HepG2 (cell line): ENCODE results near the gene CHAF1A. TPM values are rescaled to one million over a fixed set of nuclear protein-coding genes. Genes with fewer than 3 reads are reported as not detected.

Experiments used
- ARID2 ChIP-seq: sonication (generic); formaldehyde crosslinking; IDR thresholded peaks from 2 replicates; pipeline ENCODE4 v1.8.1; 2022; ENCODE audit warnings: mild to moderate bottlenecking, missing genetic modification reagents, borderline replicate concordance
- EEA1 ChIP-seq: sonication (generic); formaldehyde crosslinking; IDR thresholded peaks from 2 replicates; pipeline ENCODE4 v1.5.1; 2020; ENCODE audit warnings: mild to moderate bottlenecking, missing genetic modification reagents, borderline replicate concordance
- GZF1 ChIP-seq: sonication (generic); formaldehyde crosslinking; IDR thresholded peaks from 2 replicates; pipeline ENCODE4 v1.5.1; 2020; ENCODE audit warnings: mild to moderate bottlenecking, missing genetic modification reagents
- HOXA9 ChIP-seq: sonication (generic); formaldehyde crosslinking; IDR thresholded peaks from 2 replicates; pipeline ENCODE4 v1.8.1; 2022; ENCODE audit warnings: missing genetic modification reagents, mild to moderate bottlenecking, moderate library complexity, borderline replicate concordance
- PHF8 ChIP-seq: sonication (generic); formaldehyde crosslinking; IDR thresholded peaks from 2 replicates; pipeline ENCODE4 v1.5.0; 2020; ENCODE audit warnings: missing genetic modification reagents
- REPIN1 ChIP-seq: sonication (generic); formaldehyde crosslinking; IDR thresholded peaks from 2 replicates; pipeline ENCODE4 v1.8.0; 2022; ENCODE audit warnings: missing genetic modification reagents, low read depth, mild to moderate bottlenecking, borderline replicate concordance
- ZNF12 ChIP-seq: sonication (generic); formaldehyde crosslinking; IDR thresholded peaks from 2 replicates; pipeline ENCODE4 v1.5.0; 2020; ENCODE audit warnings: missing genetic modification reagents
- ZNF224 ChIP-seq: sonication (generic); formaldehyde crosslinking; IDR thresholded peaks from 2 replicates; pipeline ENCODE4 v1.5.0; 2020; ENCODE audit warnings: mild to moderate bottlenecking, missing genetic modification reagents
- ZNF282 ChIP-seq: fragments of 450-650 bp; IDR thresholded peaks from 2 replicates; pipeline ENCODE4 v1.6.1; 2018; ENCODE audit not compliant: partially characterized antibody
- ZNF326 ChIP-seq: sonication (generic); formaldehyde crosslinking; IDR thresholded peaks from 2 replicates; pipeline ENCODE4 v1.4.0; 2020; ENCODE audit warnings: missing genetic modification reagents, borderline replicate concordance
- ZNF460 ChIP-seq: sonication (generic); formaldehyde crosslinking; IDR thresholded peaks from 2 replicates; pipeline ENCODE4 v1.5.1; 2020; ENCODE audit warnings: missing genetic modification reagents, mild to moderate bottlenecking, borderline replicate concordance
- ZNF629 ChIP-seq: sonication (generic); formaldehyde crosslinking; conservative IDR thresholded peaks from 2 replicates; pipeline ENCODE4 v1.5.0; 2020; ENCODE audit warnings: missing genetic modification reagents
- ZSCAN22 ChIP-seq: sonication (generic); formaldehyde crosslinking; IDR thresholded peaks from 2 replicates; pipeline ENCODE4 v1.4.0; 2020; ENCODE audit warnings: mild to moderate bottlenecking, missing genetic modification reagents
- polyA plus RNA-seq, 8 experiments: library from polyadenylated mRNA; depleted of rRNA in 3 of 8; stranded (reverse) in 7 of 8; unstranded in 1 of 8; fragments of >200 nt; fragmentation: Illumina TruSeq in 4 of 8; extraction: Trizol in 4 of 8; gene quantifications; 2 replicates each; pipeline versions ENCODE4 v1.2.1 to v1.2.3, GENCODE V29; 2011 to 2016; ENCODE audit warnings: low read depth in 4 of 8, missing spikeins in 1 of 8, mixed read lengths in 1 of 8; ENCODE audit not compliant: insufficient read depth in 1 of 8
- total RNA-seq, 5 experiments: library from RNA; depleted of rRNA; stranded (reverse); fragments of >200 nt; fragmentation: Illumina TruSeq; extraction: Trizol; gene quantifications; 2 replicates each; pipeline ENCODE4 v1.2.3, GENCODE V29; 2016; ENCODE audit warnings: low read depth in 1 of 5
- TF ChIP-seq, protein P1 (sequence below): sonication (generic); formaldehyde crosslinking; IDR thresholded peaks from 2 replicates; pipeline ENCODE4 v1.4.0; 2020; ENCODE audit warnings: missing genetic modification reagents
- TF ChIP-seq, protein P2 (sequence below): sonication (generic); formaldehyde crosslinking; IDR thresholded peaks from 2 replicates; pipeline ENCODE4 v1.8.1; 2023; ENCODE audit warnings: mild to moderate bottlenecking, missing genetic modification reagents, borderline replicate concordance
- TF ChIP-seq, protein P3 (sequence below): sonication (generic); formaldehyde crosslinking; IDR thresholded peaks from 2 replicates; pipeline ENCODE4 v1.5.0; 2020; ENCODE audit warnings: missing genetic modification reagents
- TF ChIP-seq, protein P4 (sequence below): sonication (generic); formaldehyde crosslinking; conservative IDR thresholded peaks from 2 replicates; pipeline ENCODE4 v1.4.0; 2020; ENCODE audit warnings: mild to moderate bottlenecking, missing genetic modification reagents, moderate library complexity
- TF ChIP-seq, protein P5 (sequence below): IDR thresholded peaks from 2 replicates; pipeline ENCODE4 v1.6.1; 2016; ENCODE audit warnings: mild to moderate bottlenecking

Gene CHAF1A
- total and polyA plus RNA-seq, 2 of the 13 experiments (the other 11 are each of a cell fraction or from before 2014, with no cell fraction given): 11.0 to 34.8 TPM

DNA sequence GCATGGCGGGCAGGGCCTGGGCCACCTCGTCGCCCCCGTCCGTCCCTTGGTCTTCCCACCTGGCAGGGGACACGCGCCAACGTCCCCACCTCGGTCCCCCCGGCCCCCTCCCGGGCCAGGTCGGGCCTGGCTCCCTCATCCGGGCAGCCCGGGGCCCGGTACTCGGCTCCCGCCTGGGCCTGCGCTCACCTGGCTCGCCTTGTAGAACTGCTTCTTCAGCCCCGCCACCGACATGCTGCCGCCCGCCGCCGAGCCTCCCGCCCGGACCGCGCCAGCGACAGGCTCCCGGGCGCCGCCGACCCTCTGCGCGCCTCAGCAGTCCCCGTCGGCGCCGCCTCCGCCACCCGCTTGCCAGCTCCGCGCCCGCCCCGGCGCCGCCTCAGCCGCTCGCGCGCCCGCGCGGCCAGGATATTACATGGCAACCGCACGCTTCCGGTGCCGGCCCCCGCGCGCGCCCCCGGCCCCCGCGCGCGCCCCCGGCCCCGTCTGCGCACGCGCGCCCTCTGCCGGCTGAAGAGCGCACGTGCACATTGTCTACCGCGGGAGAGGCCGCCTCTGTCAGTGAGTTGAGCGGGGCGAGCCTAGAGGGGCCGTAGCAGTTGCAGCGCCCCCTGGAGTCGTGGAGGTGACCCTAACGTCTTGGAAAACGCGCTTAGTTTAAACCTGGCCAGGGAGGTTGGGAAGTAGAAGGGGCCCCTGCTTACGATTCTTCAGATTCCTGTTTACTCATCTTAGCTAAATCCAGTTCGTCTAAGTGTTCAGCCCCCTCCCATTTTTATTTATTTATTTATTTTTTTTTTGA, 2.1 kb upstream of the CHAF1A start, which contains the start of gene SH3GL1 (continued):
- TF ChIP-seq EEA1: no peak
- TF ChIP-seq, protein P1, sequence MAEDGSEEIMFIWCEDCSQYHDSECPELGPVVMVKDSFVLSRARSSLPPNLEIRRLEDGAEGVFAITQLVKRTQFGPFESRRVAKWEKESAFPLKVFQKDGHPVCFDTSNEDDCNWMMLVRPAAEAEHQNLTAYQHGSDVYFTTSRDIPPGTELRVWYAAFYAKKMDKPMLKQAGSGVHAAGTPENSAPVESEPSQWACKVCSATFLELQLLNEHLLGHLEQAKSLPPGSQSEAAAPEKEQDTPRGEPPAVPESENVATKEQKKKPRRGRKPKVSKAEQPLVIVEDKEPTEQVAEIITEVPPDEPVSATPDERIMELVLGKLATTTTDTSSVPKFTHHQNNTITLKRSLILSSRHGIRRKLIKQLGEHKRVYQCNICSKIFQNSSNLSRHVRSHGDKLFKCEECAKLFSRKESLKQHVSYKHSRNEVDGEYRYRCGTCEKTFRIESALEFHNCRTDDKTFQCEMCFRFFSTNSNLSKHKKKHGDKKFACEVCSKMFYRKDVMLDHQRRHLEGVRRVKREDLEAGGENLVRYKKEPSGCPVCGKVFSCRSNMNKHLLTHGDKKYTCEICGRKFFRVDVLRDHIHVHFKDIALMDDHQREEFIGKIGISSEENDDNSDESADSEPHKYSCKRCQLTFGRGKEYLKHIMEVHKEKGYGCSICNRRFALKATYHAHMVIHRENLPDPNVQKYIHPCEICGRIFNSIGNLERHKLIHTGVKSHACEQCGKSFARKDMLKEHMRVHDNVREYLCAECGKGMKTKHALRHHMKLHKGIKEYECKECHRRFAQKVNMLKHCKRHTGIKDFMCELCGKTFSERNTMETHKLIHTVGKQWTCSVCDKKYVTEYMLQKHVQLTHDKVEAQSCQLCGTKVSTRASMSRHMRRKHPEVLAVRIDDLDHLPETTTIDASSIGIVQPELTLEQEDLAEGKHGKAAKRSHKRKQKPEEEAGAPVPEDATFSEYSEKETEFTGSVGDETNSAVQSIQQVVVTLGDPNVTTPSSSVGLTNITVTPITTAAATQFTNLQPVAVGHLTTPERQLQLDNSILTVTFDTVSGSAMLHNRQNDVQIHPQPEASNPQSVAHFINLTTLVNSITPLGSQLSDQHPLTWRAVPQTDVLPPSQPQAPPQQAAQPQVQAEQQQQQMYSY (CRISPR knock-in tag): no peak
- TF ChIP-seq, protein P2, sequence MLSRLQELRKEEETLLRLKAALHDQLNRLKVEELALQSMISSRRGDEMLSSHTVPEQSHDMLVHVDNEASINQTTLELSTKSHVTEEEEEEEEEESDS (CRISPR knock-in tag): no peak
- TF ChIP-seq ZNF326: no peak
- TF ChIP-seq REPIN1 (CRISPR knock-in tag): peak; percentile 83; the same call in 1 of the 2 replicates
- TF ChIP-seq ZNF12: peak; percentile 11; the same call in 1 of the 2 replicates
- no peak for TF ChIP-seq ZNF224 (CRISPR knock-in tag)
- TF ChIP-seq PHF8 (CRISPR knock-in tag): peak; percentile 61
- no peak for TF ChIP-seq GZF1
- TF ChIP-seq, protein P3, sequence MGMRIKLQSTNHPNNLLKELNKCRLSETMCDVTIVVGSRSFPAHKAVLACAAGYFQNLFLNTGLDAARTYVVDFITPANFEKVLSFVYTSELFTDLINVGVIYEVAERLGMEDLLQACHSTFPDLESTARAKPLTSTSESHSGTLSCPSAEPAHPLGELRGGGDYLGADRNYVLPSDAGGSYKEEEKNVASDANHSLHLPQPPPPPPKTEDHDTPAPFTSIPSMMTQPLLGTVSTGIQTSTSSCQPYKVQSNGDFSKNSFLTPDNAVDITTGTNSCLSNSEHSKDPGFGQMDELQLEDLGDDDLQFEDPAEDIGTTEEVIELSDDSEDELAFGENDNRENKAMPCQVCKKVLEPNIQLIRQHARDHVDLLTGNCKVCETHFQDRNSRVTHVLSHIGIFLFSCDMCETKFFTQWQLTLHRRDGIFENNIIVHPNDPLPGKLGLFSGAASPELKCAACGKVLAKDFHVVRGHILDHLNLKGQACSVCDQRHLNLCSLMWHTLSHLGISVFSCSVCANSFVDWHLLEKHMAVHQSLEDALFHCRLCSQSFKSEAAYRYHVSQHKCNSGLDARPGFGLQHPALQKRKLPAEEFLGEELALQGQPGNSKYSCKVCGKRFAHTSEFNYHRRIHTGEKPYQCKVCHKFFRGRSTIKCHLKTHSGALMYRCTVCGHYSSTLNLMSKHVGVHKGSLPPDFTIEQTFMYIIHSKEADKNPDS (CRISPR knock-in tag): no peak
- no peak for TF ChIP-seq ARID2 (CRISPR knock-in tag)
- TF ChIP-seq ZSCAN22 (CRISPR knock-in tag): no peak
- TF ChIP-seq, protein P4, sequence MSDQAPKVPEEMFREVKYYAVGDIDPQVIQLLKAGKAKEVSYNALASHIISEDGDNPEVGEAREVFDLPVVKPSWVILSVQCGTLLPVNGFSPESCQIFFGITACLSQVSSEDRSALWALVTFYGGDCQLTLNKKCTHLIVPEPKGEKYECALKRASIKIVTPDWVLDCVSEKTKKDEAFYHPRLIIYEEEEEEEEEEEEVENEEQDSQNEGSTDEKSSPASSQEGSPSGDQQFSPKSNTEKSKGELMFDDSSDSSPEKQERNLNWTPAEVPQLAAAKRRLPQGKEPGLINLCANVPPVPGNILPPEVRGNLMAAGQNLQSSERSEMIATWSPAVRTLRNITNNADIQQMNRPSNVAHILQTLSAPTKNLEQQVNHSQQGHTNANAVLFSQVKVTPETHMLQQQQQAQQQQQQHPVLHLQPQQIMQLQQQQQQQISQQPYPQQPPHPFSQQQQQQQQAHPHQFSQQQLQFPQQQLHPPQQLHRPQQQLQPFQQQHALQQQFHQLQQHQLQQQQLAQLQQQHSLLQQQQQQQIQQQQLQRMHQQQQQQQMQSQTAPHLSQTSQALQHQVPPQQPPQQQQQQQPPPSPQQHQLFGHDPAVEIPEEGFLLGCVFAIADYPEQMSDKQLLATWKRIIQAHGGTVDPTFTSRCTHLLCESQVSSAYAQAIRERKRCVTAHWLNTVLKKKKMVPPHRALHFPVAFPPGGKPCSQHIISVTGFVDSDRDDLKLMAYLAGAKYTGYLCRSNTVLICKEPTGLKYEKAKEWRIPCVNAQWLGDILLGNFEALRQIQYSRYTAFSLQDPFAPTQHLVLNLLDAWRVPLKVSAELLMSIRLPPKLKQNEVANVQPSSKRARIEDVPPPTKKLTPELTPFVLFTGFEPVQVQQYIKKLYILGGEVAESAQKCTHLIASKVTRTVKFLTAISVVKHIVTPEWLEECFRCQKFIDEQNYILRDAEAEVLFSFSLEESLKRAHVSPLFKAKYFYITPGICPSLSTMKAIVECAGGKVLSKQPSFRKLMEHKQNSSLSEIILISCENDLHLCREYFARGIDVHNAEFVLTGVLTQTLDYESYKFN (CRISPR knock-in tag): peak; percentile 29; the same call in 1 of the 2 replicates
- no peak for TF ChIP-seq ZNF460
- TF ChIP-seq HOXA9 (CRISPR knock-in tag): no peak
- TF ChIP-seq, protein P5, sequence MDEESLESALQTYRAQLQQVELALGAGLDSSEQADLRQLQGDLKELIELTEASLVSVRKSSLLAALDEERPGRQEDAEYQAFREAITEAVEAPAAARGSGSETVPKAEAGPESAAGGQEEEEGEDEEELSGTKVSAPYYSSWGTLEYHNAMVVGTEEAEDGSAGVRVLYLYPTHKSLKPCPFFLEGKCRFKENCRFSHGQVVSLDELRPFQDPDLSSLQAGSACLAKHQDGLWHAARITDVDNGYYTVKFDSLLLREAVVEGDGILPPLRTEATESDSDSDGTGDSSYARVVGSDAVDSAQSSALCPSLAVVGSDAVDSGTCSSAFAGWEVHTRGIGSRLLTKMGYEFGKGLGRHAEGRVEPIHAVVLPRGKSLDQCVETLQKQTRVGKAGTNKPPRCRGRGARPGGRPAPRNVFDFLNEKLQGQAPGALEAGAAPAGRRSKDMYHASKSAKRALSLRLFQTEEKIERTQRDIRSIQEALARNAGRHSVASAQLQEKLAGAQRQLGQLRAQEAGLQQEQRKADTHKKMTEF: peak; percentile 75; the same call in 1 of the 2 replicates
- TF ChIP-seq ZNF629 (CRISPR knock-in tag): no peak
- TF ChIP-seq ZNF282: no peak
